Duodenal mucosa (tissue), 2 donors: ENCODE data around the gene LRCH1.

ENCODE experiments used
- H3K27ac ChIP-seq: one replicate; pipeline ENCODE4 v1.7.0; 2013; ENCODE audit warnings: low read depth, low read length
- H3K27me3 ChIP-seq, 2 donors: one replicate each; pipeline ENCODE4 v1.7.0; 2013; ENCODE audit warnings: low read length in 2 of 2, control low read depth in 1 of 2; ENCODE audit not compliant: insufficient read depth in 2 of 2, control insufficient read depth in 1 of 2
- H3K36me3 ChIP-seq, 2 donors: one replicate each; pipeline ENCODE4 v1.7.0; 2013; ENCODE audit warnings: low read length in 2 of 2, control low read depth in 1 of 2; ENCODE audit not compliant: insufficient read depth in 2 of 2, control insufficient read depth in 1 of 2
- H3K4me1 ChIP-seq, 2 donors: one replicate each; pipeline ENCODE4 v1.7.0; 2013; ENCODE audit warnings: low read length in 2 of 2, control low read depth in 1 of 2; ENCODE audit not compliant: insufficient read depth in 2 of 2, control insufficient read depth in 1 of 2
- H3K4me3 ChIP-seq, 2 donors: one replicate each; pipeline ENCODE4 v1.7.0; 2013; ENCODE audit warnings: low read length in 2 of 2, low read depth in 1 of 2
- H3K9ac ChIP-seq, 2 donors: one replicate each; pipeline ENCODE4 v1.7.0; 2013; ENCODE audit warnings: low read length in 2 of 2, low read depth in 1 of 2
- H3K9me3 ChIP-seq, 2 donors: one replicate each; pipeline ENCODE4 v1.7.0; 2013; ENCODE audit warnings: low read length in 2 of 2, control low read depth in 1 of 2; ENCODE audit not compliant: control insufficient read depth in 1 of 2

The LRCH1 gene

DNA sequence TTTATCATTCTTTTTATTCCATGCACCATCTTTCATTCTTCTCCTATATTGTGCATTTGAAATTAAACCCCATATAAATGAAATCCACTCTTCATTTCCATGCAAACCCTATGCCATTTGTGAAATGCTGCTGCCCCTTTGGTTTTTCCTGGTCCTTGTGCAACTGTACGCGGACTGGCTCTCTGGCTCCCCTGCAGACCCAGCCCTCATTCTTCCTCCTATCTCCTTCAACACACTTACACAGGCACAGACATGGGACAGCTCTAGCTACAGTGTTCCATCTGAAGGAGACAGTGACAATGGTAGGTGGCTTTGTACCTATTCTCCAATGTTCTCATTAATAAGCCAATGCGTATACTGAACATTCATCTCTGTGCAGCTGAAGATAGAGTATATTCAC lies 162.4 kb downstream of the LRCH1 start:
- Histone ChIP-seq H3K36me3 (peaks cover 10 to 38% of the 10 kb centered on the region in 2 donors), H3K4me3 (no peak overlapping the region), H3K27me3 (no peaks in the 10 kb centered on the region), H3K9me3 (no peaks in the 10 kb centered on the region), H3K4me1 (no peaks in the 10 kb centered on the region), H3K9ac (no peak overlapping the region), H3K27ac (no peak overlapping the region)

DNA sequence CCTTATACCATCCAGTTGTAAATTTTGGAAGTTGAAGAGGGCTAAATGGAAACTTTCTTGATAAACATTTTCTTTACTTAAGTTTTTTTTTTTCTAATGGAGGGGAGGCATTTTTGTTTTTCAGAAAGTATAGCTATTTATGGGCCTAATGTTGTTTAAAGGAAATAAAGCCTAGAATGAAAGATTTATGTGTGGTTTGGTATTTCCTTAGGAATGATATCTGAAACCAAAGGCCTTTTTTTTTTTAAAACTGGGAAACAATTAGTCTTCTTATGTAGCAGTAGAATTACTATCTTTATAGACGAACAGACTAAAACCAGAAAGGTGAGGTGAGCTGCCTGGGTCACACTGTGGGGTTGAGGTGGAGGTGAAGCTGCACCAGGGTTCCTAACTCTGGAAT lies 163.9 kb downstream of the LRCH1 start:
- H3K27ac ChIP-seq, result no peak overlapping the region
- peaks cover 4 to 24% of the 10 kb centered on the region in 2 donors for H3K36me3 ChIP-seq
- H3K9ac ChIP-seq, result no peak overlapping the region
- H3K4me3 ChIP-seq, result no peak overlapping the region
- no peaks in the 10 kb centered on the region for H3K4me1 ChIP-seq
- H3K9me3 ChIP-seq, result no peaks in the 10 kb centered on the region
- H3K27me3 ChIP-seq, result no peaks in the 10 kb centered on the region

DNA sequence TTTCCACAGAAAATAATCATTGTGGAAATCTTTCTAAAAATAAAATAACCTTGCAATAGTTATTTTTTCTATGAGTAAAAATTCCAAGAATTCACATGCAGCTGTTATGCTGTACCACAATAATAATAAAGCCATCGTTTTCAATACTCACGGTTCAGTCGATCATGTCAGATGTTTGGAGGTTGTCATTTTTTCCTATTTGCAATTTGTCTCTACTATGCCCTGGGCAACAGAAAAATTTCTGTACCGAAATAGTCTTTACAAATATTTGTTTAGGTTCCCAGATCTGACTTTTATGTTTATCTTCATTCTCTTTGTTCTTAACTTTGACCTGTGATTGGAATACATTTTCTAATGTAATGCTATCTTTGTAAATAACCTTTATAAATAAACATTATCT lies 164.3 kb downstream of the LRCH1 start:
- H3K27me3 ChIP-seq, result no peaks in the 10 kb centered on the region
- no peaks in the 10 kb centered on the region for H3K9me3 ChIP-seq
- no peak overlapping the region for H3K27ac ChIP-seq
- H3K9ac ChIP-seq, result no peak overlapping the region
- H3K4me3 ChIP-seq, result no peak overlapping the region
- H3K4me1 ChIP-seq, result no peaks in the 10 kb centered on the region
- peaks cover 4 to 25% of the 10 kb centered on the region in 2 donors for H3K36me3 ChIP-seq

DNA sequence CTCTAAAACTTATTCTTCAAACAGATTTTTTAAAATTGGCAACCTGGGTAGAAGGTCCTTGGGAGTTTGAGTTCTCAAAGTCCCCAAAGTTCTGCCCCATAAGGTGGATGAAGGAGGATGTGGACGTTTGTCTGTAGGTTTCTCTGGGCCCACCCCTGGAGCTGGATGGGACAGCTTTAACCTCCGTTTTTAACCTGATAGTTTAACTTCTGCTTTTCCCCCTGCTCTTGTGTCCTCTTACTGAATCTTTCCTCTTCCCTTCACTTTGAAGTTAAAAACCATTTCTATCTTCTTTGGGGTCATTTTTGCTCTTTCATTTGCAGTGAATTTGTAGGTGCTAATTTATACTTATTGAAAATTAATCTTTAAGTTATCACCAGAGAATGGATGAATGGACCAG lies 164.9 kb downstream of the LRCH1 start:
- Histone ChIP-seq H3K9me3 (no peaks in the 10 kb centered on the region), H3K36me3 (peaks cover 4 to 22% of the 10 kb centered on the region in 2 donors), H3K9ac (no peak overlapping the region), H3K27ac (no peak overlapping the region), H3K4me1 (no peaks in the 10 kb centered on the region), H3K27me3 (no peaks in the 10 kb centered on the region), H3K4me3 (no peak overlapping the region)

DNA sequence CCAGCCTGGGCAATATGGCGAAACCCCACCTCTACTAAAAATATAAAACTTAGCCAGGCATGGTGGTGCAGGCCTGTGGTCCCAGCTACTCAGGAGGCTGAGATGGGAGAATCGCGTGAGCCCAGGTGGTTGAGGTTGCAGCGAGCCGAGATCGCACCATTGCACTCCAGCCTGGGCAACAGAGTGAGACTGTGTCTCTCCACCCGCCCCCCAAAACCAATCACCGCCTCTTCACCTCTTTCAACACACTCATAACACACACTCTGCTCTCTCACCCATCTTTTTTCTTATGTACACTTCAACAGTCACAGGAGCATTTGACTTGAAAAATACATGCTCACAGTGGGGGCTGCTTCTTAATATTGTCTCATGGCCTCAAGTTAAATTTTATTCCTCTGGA lies 167.2 kb downstream of the LRCH1 start:
- peaks cover 13 to 36% of the 10 kb centered on the region in 2 donors for H3K36me3 ChIP-seq
- no peaks in the 10 kb centered on the region for H3K4me1 ChIP-seq

DNA sequence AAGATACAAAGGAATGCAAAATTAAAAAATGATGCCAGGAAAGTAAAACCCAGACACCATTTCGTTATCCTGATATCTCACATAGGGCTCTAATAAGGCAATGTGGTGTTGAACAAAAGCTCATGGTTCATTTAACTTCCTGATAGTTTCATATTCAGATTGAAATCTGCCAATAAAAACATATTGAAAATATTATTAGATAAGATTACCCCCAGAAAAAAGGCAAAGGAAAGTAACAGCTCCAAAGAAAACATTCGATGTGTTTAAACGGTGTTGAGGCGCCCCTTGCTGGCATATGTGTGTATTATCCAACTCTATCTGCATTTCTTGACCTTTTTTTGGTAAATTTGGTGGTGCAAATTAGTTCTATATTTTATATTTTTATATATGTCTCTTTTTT lies 168.1 kb downstream of the LRCH1 start:
- Histone ChIP-seq H3K9me3 (no peaks in the 10 kb centered on the region), H3K27ac (no peak overlapping the region), H3K27me3 (no peaks in the 10 kb centered on the region), H3K4me3 (no peak overlapping the region), H3K4me1 (no peaks in the 10 kb centered on the region), H3K9ac (no peak overlapping the region), H3K36me3 (peaks cover 10 to 35% of the 10 kb centered on the region in 2 donors)

More for the DNA sequence above, 167.2 kb downstream of the LRCH1 start:
- no peak overlapping the region for H3K9ac ChIP-seq
- H3K27me3 ChIP-seq, result no peaks in the 10 kb centered on the region
- no peak overlapping the region for H3K27ac ChIP-seq
- no peak overlapping the region for H3K4me3 ChIP-seq
- no peaks in the 10 kb centered on the region for H3K9me3 ChIP-seq

DNA sequence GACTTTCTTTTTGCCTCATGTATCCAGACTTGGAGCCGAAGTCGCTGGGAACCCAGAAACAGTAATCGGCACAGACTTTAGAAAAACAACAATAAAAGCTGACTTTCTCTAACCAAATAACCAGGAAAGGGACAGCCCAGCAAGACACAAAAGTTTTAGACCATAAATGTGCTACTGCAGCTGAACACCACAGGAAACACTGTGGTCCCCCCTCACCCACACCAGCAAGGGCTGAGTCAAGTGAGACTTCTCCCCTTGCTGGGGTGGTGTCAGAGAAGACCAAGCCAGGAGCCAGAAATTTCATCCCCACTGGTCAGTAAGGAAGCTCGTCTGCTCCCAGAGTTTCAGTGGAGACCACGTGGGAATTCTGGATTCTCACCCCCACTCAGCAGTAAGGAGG lies 173.4 kb downstream of the LRCH1 start:
- H3K9ac ChIP-seq, result no peak overlapping the region
- H3K36me3 ChIP-seq, result peaks cover 21 to 56% of the 10 kb centered on the region in 2 donors
- H3K27me3 ChIP-seq, result no peaks in the 10 kb centered on the region
- H3K4me3 ChIP-seq, result no peak overlapping the region
- no peaks in the 10 kb centered on the region for H3K4me1 ChIP-seq
- H3K27ac ChIP-seq, result no peak overlapping the region
- H3K9me3 ChIP-seq, result no peaks in the 10 kb centered on the region

DNA sequence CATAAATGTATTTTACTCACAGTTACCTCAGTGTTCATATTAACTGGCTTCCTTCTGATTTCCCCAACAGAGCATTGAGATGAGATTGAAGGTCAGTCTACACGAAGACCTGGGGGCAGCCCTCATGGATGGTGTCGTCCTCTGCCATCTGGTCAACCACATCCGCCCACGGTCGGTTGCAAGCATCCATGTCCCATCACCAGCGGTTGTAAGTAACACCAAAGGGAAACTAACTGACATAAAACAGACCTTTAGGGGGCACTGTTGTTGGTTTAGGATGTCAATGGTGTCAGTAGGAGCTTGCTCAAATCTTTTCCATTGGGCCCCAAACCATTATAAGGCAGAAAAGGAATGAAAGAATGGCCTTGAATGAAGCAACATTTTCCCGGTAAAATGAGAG lies 175.8 kb downstream of the LRCH1 start:
- Histone ChIP-seq H3K4me1 (no peaks in the 10 kb centered on the region), H3K4me3 (no peak overlapping the region), H3K27ac (no peak overlapping the region), H3K36me3 (peaks cover 21 to 67% of the 10 kb centered on the region in 2 donors), H3K9ac (no peak overlapping the region), H3K27me3 (no peaks in the 10 kb centered on the region), H3K9me3 (no peaks in the 10 kb centered on the region)

DNA sequence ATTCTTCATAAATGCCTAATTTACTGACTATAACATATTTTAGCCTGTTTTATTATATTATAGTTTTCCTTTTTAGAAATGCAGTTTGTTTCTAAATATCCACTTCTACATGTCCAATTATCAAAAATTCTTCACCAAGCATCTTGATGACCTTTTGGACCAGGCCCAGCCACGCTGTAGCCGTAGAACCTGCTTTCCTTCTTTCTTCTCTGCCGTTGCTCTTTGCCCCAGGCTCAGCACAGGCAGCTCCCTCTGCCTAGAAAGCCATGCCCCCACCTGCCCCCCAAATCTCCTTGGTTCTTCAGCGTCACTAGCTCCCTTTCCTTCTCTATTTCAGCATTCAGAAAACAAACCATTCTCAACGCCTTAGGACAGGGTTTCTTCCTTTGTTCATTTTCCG lies 178.6 kb downstream of the LRCH1 start:
- peaks cover 11 to 53% of the 10 kb centered on the region in 2 donors for H3K36me3 ChIP-seq
- no peak overlapping the region for H3K4me3 ChIP-seq
- no peaks in the 10 kb centered on the region for H3K27me3 ChIP-seq

DNA sequence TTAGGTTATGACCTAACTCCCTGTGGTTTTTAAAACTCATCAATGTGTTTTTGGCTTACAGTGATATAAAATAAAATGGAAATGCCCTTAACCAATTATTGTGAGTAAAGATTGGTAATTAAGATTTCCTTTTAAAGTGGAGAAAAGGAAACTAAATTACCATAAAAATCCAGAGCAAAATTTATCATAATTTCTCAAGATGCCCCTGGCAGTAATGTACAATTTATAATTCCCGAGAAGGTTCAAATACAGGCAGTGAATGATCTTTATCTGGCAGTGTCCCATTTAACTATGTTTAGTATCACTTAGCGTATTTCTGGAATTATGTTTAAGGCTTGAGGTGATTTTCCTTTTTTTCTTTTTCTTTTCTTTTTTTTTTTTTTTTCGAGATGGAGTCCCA lies 182.5 kb downstream of the LRCH1 start:
- Histone ChIP-seq H3K4me3 (no peak overlapping the region), H3K36me3 (peaks cover 6 to 53% of the 10 kb centered on the region in 2 donors), H3K27me3 (no peaks in the 10 kb centered on the region), H3K9me3 (no peaks in the 10 kb centered on the region), H3K27ac (no peak overlapping the region), H3K4me1 (no peaks in the 10 kb centered on the region), H3K9ac (no peak overlapping the region)

More for the DNA sequence above, 178.6 kb downstream of the LRCH1 start:
- Histone ChIP-seq H3K9ac (no peak overlapping the region), H3K4me1 (no peaks in the 10 kb centered on the region), H3K27ac (no peak overlapping the region), H3K9me3 (no peaks in the 10 kb centered on the region)
